ENCODE measurements around the gene SLC5A10. TPM values are rescaled to one million over a fixed set of nuclear protein-coding genes. Genes with fewer than 3 reads are reported as not detected.
"Not testable (repeated sequence)": the region's sequence is repeated elsewhere in the genome, so short reads cannot be mapped to it uniquely, and the experiment has no call there.

Gene SLC5A10
- total RNA-seq, 1 donor from 2014 or later = not detected

GRCh38 chr17:18953231-18953728, 1.3 kb downstream of the SLC5A10 start:
- intact Hi-C loops (cut with micrococcal nuclease) = no loop called here
- Mint-ChIP-seq H3K4me3 (no peak overlapping the region), H3K36me3 (ENCODE audit: low read depth) (no peaks in the 10 kb centered on the region), H3K9me3 (no peaks in the 10 kb centered on the region), H3K4me1 (peaks cover 4% of the 10 kb centered on the region), H3K27me3 (no peaks in the 10 kb centered on the region), H3K27ac (no peak overlapping the region)
- ChIA-PET POLR2A (no interaction called here), CTCF (no interaction called here)
- no peak for ATAC-seq (ENCODE audit: low read depth)
- TF ChIP-seq, protein P1, sequence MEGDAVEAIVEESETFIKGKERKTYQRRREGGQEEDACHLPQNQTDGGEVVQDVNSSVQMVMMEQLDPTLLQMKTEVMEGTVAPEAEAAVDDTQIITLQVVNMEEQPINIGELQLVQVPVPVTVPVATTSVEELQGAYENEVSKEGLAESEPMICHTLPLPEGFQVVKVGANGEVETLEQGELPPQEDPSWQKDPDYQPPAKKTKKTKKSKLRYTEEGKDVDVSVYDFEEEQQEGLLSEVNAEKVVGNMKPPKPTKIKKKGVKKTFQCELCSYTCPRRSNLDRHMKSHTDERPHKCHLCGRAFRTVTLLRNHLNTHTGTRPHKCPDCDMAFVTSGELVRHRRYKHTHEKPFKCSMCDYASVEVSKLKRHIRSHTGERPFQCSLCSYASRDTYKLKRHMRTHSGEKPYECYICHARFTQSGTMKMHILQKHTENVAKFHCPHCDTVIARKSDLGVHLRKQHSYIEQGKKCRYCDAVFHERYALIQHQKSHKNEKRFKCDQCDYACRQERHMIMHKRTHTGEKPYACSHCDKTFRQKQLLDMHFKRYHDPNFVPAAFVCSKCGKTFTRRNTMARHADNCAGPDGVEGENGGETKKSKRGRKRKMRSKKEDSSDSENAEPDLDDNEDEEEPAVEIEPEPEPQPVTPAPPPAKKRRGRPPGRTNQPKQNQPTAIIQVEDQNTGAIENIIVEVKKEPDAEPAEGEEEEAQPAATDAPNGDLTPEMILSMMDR (IDR thresholded peaks at IDR 0.05) = no peak
- no peak for DNase-seq

DNA sequence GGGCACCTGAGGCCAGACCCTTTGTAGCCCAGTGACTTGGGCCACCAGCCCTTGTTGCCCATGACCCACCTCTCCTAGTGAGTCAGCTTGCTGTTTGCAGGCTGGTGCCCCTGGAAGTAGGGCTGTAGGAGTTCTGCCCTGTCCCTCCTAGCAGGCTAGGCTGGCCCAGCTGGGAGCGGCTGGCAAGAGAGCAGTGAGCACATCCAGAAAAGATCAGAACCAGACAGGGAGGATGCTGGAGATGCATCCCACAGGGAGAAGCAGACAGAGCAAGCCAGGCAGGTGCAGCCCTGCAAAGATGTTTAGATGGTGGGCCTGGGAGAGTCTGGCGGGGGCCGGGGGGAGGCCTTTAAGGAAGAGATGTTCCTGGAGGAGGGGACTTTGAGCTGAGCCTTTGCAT, 2.4 kb downstream of the SLC5A10 start:
- H3K4me1 Mint-ChIP-seq = peaks cover 4% of the 10 kb centered on the region
- intact Hi-C loops (cut with micrococcal nuclease) = no loop called here

GRCh38 chr17:18955009-18955408, 3.0 kb downstream of the SLC5A10 start:
- TF ChIP-seq, protein P1 (IDR thresholded peaks at IDR 0.05) = no peak
- no peak overlapping the region for H3K4me3 Mint-ChIP-seq
- no peaks in the 10 kb centered on the region for H3K27me3 Mint-ChIP-seq
- H3K36me3 Mint-ChIP-seq (ENCODE audit: low read depth) = no peaks in the 10 kb centered on the region
- H3K27ac Mint-ChIP-seq = no peak overlapping the region
- peaks cover 4% of the 10 kb centered on the region for H3K4me1 Mint-ChIP-seq
- DNase-seq (no peak), ATAC-seq (ENCODE audit: low read depth) (no peak)
- intact Hi-C loops (cut with micrococcal nuclease) = no loop called here
- POLR2A ChIA-PET = interaction anchor here (1.6 kb wide), 1 partner anchor 11 kb away, joined by 3 read pairs; no protein-coding TSS in a partner anchor
- CTCF ChIA-PET = no interaction called here
- no peaks in the 10 kb centered on the region for H3K9me3 Mint-ChIP-seq

More for the DNA sequence above, 2.4 kb downstream of the SLC5A10 start:
- ATAC-seq (ENCODE audit: low read depth) (no peak), DNase-seq (no peak)
- H3K27me3 Mint-ChIP-seq = no peaks in the 10 kb centered on the region
- H3K27ac Mint-ChIP-seq = no peak overlapping the region
- CTCF ChIA-PET = no interaction called here
- no peak overlapping the region for H3K4me3 Mint-ChIP-seq
- no peaks in the 10 kb centered on the region for H3K9me3 Mint-ChIP-seq
- TF ChIP-seq, protein P1 (IDR thresholded peaks at IDR 0.05) = no peak
- POLR2A ChIA-PET = interaction anchor here (1.6 kb wide), 1 partner anchor 10 kb away, joined by 3 read pairs; no protein-coding TSS in a partner anchor
- H3K36me3 Mint-ChIP-seq (ENCODE audit: low read depth) = no peaks in the 10 kb centered on the region

- H3K27ac Mint-ChIP-seq; H3K36me3 Mint-ChIP-seq (ENCODE audit: low read depth); H3K9me3 Mint-ChIP-seq; DNase-seq; H3K4me3 Mint-ChIP-seq; intact Hi-C loops (cut with micrococcal nuclease); H3K4me1 Mint-ChIP-seq; CTCF ChIA-PET; ATAC-seq (ENCODE audit: low read depth); H3K27me3 Mint-ChIP-seq: not testable (repeated sequence)
- POLR2A ChIA-PET = interaction anchor here (0.7 kb wide), 1 partner anchor 941 kb away, joined by 3 read pairs; no protein-coding TSS in a partner anchor
Measured at GRCh38 chr17:18956021-18956420, 4.1 kb downstream of the SLC5A10 start.

- DNase-seq (no peak), ATAC-seq (ENCODE audit: low read depth) (no peak)
- H3K27ac Mint-ChIP-seq = no peak overlapping the region
- H3K4me3 Mint-ChIP-seq = no peak overlapping the region
- intact Hi-C loops (cut with micrococcal nuclease) = no loop called here
- ChIA-PET CTCF (no interaction called here), POLR2A (no interaction called here)
- TF ChIP-seq, protein P1 (IDR thresholded peaks at IDR 0.05) = no peak
- H3K9me3 Mint-ChIP-seq = no peaks in the 10 kb centered on the region
- H3K27me3 Mint-ChIP-seq = no peaks in the 10 kb centered on the region
- H3K36me3 Mint-ChIP-seq (ENCODE audit: low read depth) = no peaks in the 10 kb centered on the region
- peaks cover 12% of the 10 kb centered on the region for H3K4me1 Mint-ChIP-seq
Measured at GRCh38 chr17:18956581-18956980, 4.6 kb downstream of the SLC5A10 start.

GRCh38 chr17:18957831-18958230, 5.9 kb downstream of the SLC5A10 start:
- Mint-ChIP-seq H3K4me3 (no peak overlapping the region), H3K36me3 (ENCODE audit: low read depth) (no peaks in the 10 kb centered on the region), H3K9me3 (no peaks in the 10 kb centered on the region), H3K27ac (no peak overlapping the region), H3K27me3 (no peaks in the 10 kb centered on the region), H3K4me1 (peaks cover 12% of the 10 kb centered on the region)
- no peak for ATAC-seq (ENCODE audit: low read depth)
- intact Hi-C loops (cut with micrococcal nuclease) = no loop called here
- CTCF ChIA-PET = no interaction called here
- TF ChIP-seq, protein P1 (IDR thresholded peaks at IDR 0.05) = no peak
- DNase-seq = no peak
- POLR2A ChIA-PET = no interaction called here

Data from activated B cell treated with CpG ODN at 0.5 μM for 24 hours (primary cell).